A549 (cell line): ENCODE data around the gene IFIT1B.

Experiments
- BHLHE40 ChIP-seq: IDR thresholded peaks from 2 replicates; pipeline ENCODE4 v1.6.1; 2012; ENCODE audit warnings: low read depth, low read length, inconsistent platforms
- CBX2 ChIP-seq: fragments of 200-600 bp; sonication (generic); IDR thresholded peaks from 2 replicates; pipeline ENCODE4 v1.6.1; 2016; ENCODE audit warnings: low read depth, mild to moderate bottlenecking, borderline replicate concordance
- CHD4 ChIP-seq: fragments of 200-600 bp; sonication (generic); IDR thresholded peaks from 2 replicates; pipeline ENCODE4 v1.6.1; 2016; ENCODE audit warnings: antibody characterized with exemption, mild to moderate bottlenecking, borderline replicate concordance
- CTCF ChIP-seq: fragments of >200 bp; sonication (Bioruptor Twin); formaldehyde crosslinking; IDR thresholded peaks from 3 replicates; pipeline ENCODE4 v1.5.1; 2016
- EP300 ChIP-seq, 2 experiments: fragments of >200 bp; sonication (Bioruptor Twin); formaldehyde crosslinking; IDR thresholded peaks; 2 replicates in 1 of 2; 3 replicates in 1 of 2; pipeline ENCODE4 v1.6.1; 2016 to 2017
- HEYL ChIP-seq: fragments of 250-450 bp; sonication (Bioruptor Pico); IDR thresholded peaks from 2 replicates; pipeline ENCODE4 v1.8.0; 2021; ENCODE audit warnings: mild to moderate bottlenecking, moderate library complexity
- MAZ ChIP-seq: fragments of 150-350 bp; IDR thresholded peaks from 2 replicates; pipeline ENCODE4 v1.6.1; 2014; ENCODE audit warnings: antibody characterized with exemption, low read depth, low read length, borderline replicate concordance
- MYC ChIP-seq: IDR thresholded peaks from 2 replicates; pipeline ENCODE4 v1.6.1; 2012; ENCODE audit warnings: mild to moderate bottlenecking, inconsistent platforms, low read length, improper control_type of control experiment, borderline replicate concordance
- POLR2A ChIP-seq: IDR thresholded peaks from 2 replicates; pipeline ENCODE4 v1.6.1; 2012; ENCODE audit warnings: mild to moderate bottlenecking, low read length
- POLR2AphosphoS2 ChIP-seq: conservative IDR thresholded peaks from 2 replicates; pipeline ENCODE4 v1.6.1; 2012; ENCODE audit warnings: low read length, improper control_type of control experiment, inconsistent platforms
- RAD21 ChIP-seq, 2 experiments: fragments of >200 bp in 1 of 2; sonication (Bioruptor Twin) in 1 of 2; formaldehyde crosslinking in 1 of 2; IDR thresholded peaks in 1 of 2; conservative IDR thresholded peaks in 1 of 2; 2 replicates in 1 of 2; 3 replicates in 1 of 2; pipeline ENCODE4 v1.6.1; 2012 to 2018; ENCODE audit warnings: inconsistent platforms in 1 of 2
- RFX5 ChIP-seq: fragments of 450-650 bp; IDR thresholded peaks from 2 replicates; pipeline ENCODE4 v1.7.1; 2014; ENCODE audit warnings: antibody characterized with exemption, mild to moderate bottlenecking, moderate library complexity
- ZC3H11A ChIP-seq: fragments of 450-650 bp; IDR thresholded peaks from 2 replicates; pipeline ENCODE4 v1.6.1; 2014; ENCODE audit warnings: antibody characterized with exemption, mild to moderate bottlenecking
- TF ChIP-seq, protein P1 (sequence below): IDR thresholded peaks from 2 replicates; pipeline ENCODE4 v1.6.1; 2012

- TF ChIP-seq CTCF (no peak), MAZ (no peak), RAD21 (conservative IDR thresholded peaks at IDR 0.05 in 1 of 2, IDR thresholded peaks at IDR 0.05 in 1 of 2) (no peak), MYC (no peak), POLR2A (no peak), CHD4 (no peak), HEYL (CRISPR knock-in tag) (no peak), BHLHE40 (no peak), POLR2AphosphoS2 (no peak), CBX2 (no peak), ZC3H11A (no peak), RFX5 (no peak), EP300 (IDR thresholded peaks at IDR 0.05) (no peak)
- TF ChIP-seq, protein P1, sequence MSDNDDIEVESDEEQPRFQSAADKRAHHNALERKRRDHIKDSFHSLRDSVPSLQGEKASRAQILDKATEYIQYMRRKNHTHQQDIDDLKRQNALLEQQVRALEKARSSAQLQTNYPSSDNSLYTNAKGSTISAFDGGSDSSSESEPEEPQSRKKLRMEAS = no peak
These were observed 15.1 kb downstream of the IFIT1B start for GRCh38 chr10:89392974-89393373.
